HG02642 (cell line): ENCODE measurements around the gene SGSH.

Experiments used
- ATAC-seq: cut with Tn5 transposase; IDR thresholded peaks from one replicate; pipeline ENCODE4 v1.9.1; 2021; ENCODE audit warnings: mild to moderate bottlenecking; ENCODE audit not compliant: unreplicated experiment, poor library complexity

SGSH gene

DNA sequence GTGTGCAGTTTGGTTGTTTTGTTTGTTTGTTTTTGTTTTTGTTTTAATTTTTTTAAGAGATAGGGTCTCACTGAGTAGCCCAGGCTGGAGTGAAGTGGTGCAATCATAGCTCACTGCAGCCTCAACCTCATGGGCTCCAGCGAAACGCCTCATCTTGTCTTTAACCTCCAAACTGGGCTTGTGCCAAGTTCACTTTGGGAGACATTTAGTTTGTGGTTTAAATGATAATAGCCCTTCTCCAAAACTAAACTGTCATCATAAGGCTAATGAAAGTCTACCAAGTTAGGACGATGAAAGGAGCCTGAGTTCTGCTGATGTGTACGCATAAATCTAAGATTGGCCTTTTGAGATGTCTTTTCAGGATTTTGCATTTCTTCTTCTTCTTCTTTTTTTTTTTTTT is 56.8 kb downstream of the SGSH start:
- ATAC-seq: no peak

DNA sequence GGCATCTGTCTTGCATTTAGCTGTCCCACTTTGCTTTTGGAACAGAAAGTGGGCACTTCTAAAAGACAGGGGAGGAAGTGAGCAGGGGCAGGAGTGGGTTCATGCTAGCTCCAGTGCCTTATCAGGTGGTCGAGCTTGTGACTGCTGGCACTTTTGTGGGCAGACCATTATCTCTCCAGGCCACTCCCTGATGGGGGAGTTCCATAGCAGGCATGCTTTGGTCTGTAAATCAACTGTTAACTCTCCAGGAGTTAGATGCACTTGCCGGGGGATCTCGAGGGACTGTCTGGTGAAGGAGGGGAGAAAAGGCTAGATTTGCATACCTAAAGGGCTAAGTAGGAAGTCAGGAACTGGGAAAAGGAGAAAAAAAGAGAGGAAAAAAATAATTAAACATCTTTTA is 59.6 kb downstream of the SGSH start:
- no peak for ATAC-seq
